ENCODE measurements around the gene GFRAL. TPM values are rescaled to one million over a fixed set of nuclear protein-coding genes. Genes with fewer than 3 reads are reported as not detected.

GFRAL gene
- total RNA-seq, 1 experiment from 2014 or later: not detected

DNA sequence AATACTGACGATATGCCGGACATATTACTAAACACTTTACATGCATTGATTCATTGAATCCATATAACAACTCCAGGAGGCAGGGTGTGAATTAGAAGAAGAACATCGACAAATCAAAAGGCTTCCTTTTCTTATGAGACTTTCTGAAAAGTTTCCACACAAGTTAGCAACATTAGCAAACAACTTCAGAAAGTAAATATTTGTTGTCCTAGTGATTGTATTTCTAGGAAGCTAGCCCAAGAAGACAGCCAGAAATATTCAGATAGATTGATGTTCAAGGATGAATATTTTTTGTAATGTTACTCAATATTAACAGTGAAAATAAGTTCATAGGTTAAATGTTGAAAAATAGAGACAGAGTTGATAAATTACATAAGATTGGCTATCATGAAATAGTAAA lies 120.6 kb downstream of the GFRAL start:
- H4K5ac ChIP-seq (ENCODE audit: insufficient read length, low read depth, low read length): no peak overlapping the region
- no peak overlapping the region for H2BK5ac ChIP-seq (ENCODE audit: insufficient read length, low read length)
- no peak overlapping the region for H3K9ac ChIP-seq (ENCODE audit: extremely low read depth, insufficient read length, low read length)
- no peak overlapping the region for H3K56ac ChIP-seq (ENCODE audit: insufficient read length, low read depth, low read length)
- whole genome bisulfite sequencing (ENCODE audit: extremely low coverage, insufficient read length, low lambda C conversion rate): no CpG with 5 or more reads among the region's 3 CpGs
- no peaks in the 10 kb centered on the region for H3K36me3 Mint-ChIP-seq (ENCODE audit: insufficient read depth in 1 of 3, low read depth in 3 of 3)
- H2AK5ac ChIP-seq (ENCODE audit: insufficient read length, low read length): no peak overlapping the region
- H3K4me2 ChIP-seq (ENCODE audit: insufficient read depth, insufficient read length, low read length): no peak overlapping the region
- H3K14ac ChIP-seq (ENCODE audit: insufficient read depth, low read length): no peak overlapping the region
- H3K9me3 ChIP-seq (ENCODE audit: control insufficient read depth, low read depth, low read length): no peaks in the 10 kb centered on the region
- H3K27me3 ChIP-seq (ENCODE audit: insufficient read depth, low read length): no peaks in the 10 kb centered on the region
- H3K4me1 ChIP-seq (ENCODE audit: insufficient read depth, low read length): no peaks in the 10 kb centered on the region
- H3K27me3 Mint-ChIP-seq (ENCODE audit: low read depth): no peaks in the 10 kb centered on the region
- H3K27ac Mint-ChIP-seq: no peak overlapping the region
- H3K4me1 Mint-ChIP-seq: no peaks in the 10 kb centered on the region
- no peaks in the 10 kb centered on the region for H3K79me2 ChIP-seq (ENCODE audit: insufficient read depth, low read length)
- no peak overlapping the region for H2BK12ac ChIP-seq (ENCODE audit: insufficient read length, low read depth, low read length)
- no peak overlapping the region for H3K27ac ChIP-seq (ENCODE audit: insufficient read length, low read depth, low read length)
- H3K23ac ChIP-seq (ENCODE audit: insufficient read length, low read depth, low read length): no peak overlapping the region
- no peaks in the 10 kb centered on the region for H3K79me1 ChIP-seq (ENCODE audit: insufficient read depth, low read depth, low read length, poor library complexity, severe bottlenecking)
- no peak overlapping the region for H3K4ac ChIP-seq (ENCODE audit: low read depth, low read length)
- no peaks in the 10 kb centered on the region for H4K20me1 ChIP-seq (ENCODE audit: control insufficient read depth, insufficient read depth, insufficient read length)
- H3K18ac ChIP-seq (ENCODE audit: insufficient read length, low read depth, low read length): no peak overlapping the region
- H3K23me2 ChIP-seq (ENCODE audit: insufficient read length, low read depth, low read length, poor library complexity, severe bottlenecking): no peaks in the 10 kb centered on the region
- no peak overlapping the region for H3T11ph ChIP-seq (ENCODE audit: low read length)
- no peak overlapping the region for H2AFZ ChIP-seq (ENCODE audit: low read length)
- no peak overlapping the region for H4K91ac ChIP-seq (ENCODE audit: insufficient read length, low read depth, low read length)
- H3K4me3 Mint-ChIP-seq: no peak overlapping the region
- TF ChIP-seq, protein P1, sequence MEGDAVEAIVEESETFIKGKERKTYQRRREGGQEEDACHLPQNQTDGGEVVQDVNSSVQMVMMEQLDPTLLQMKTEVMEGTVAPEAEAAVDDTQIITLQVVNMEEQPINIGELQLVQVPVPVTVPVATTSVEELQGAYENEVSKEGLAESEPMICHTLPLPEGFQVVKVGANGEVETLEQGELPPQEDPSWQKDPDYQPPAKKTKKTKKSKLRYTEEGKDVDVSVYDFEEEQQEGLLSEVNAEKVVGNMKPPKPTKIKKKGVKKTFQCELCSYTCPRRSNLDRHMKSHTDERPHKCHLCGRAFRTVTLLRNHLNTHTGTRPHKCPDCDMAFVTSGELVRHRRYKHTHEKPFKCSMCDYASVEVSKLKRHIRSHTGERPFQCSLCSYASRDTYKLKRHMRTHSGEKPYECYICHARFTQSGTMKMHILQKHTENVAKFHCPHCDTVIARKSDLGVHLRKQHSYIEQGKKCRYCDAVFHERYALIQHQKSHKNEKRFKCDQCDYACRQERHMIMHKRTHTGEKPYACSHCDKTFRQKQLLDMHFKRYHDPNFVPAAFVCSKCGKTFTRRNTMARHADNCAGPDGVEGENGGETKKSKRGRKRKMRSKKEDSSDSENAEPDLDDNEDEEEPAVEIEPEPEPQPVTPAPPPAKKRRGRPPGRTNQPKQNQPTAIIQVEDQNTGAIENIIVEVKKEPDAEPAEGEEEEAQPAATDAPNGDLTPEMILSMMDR (conservative IDR thresholded peaks at IDR 0.05): no peak
- no peaks in the 10 kb centered on the region for H3K9me3 Mint-ChIP-seq
- no peak for DNase-seq
- H2BK120ac ChIP-seq (ENCODE audit: low read depth, low read length, poor library complexity, severe bottlenecking): no peak overlapping the region
- H2BK15ac ChIP-seq (ENCODE audit: low read depth, low read length): no peak overlapping the region
- H4K8ac ChIP-seq (replicated peaks; ENCODE audit: insufficient read length, low read depth, low read length): no peak overlapping the region
- no peak overlapping the region for H2BK20ac ChIP-seq (ENCODE audit: low read depth, low read length, poor library complexity, severe bottlenecking)

Data from H9 (cell line).